Loucy (cell line): ENCODE data around the gene FBLN2.

Source experiments
- H2AFZ ChIP-seq: fragments of 200-600 bp; sonication (generic); 2 replicates; pipeline ENCODE4 v1.6.0; 2016; ENCODE audit warnings: antibody characterized with exemption, mild to moderate bottlenecking, low read length, moderate library complexity
- H3F3A ChIP-seq: fragments of 200-600 bp; 2 replicates; pipeline ENCODE4 v1.6.0; 2016; ENCODE audit warnings: antibody characterized with exemption, low read depth, mild to moderate bottlenecking
- H3K27me3 ChIP-seq: fragments of 200-600 bp; sonication (generic); 2 replicates; pipeline ENCODE4 v1.6.1; 2014; ENCODE audit warnings: low read length, mild to moderate bottlenecking; ENCODE audit not compliant: insufficient read depth, poor library complexity, severe bottlenecking
- H3K36me3 ChIP-seq: fragments of 200-600 bp; sonication (generic); 2 replicates; pipeline ENCODE4 v1.6.1; 2016; ENCODE audit warnings: low read length; ENCODE audit not compliant: insufficient read depth
- H3K4me1 ChIP-seq: fragments of 200-600 bp; sonication (generic); 2 replicates; pipeline ENCODE4 v1.5.1; 2014; ENCODE audit warnings: low read length, mild to moderate bottlenecking; ENCODE audit not compliant: insufficient read depth, poor library complexity, severe bottlenecking
- H3K4me2 ChIP-seq: fragments of 200-600 bp; sonication (generic); 2 replicates; pipeline ENCODE4 v1.6.0; 2014; ENCODE audit warnings: antibody characterized with exemption, low read length, low read depth, mild to moderate bottlenecking; ENCODE audit not compliant: poor library complexity, severe bottlenecking
- H3K4me3 ChIP-seq: fragments of 200-600 bp; sonication (generic); 2 replicates; pipeline ENCODE4 v1.5.1; 2014; ENCODE audit warnings: low read length, mild to moderate bottlenecking, mixed read lengths; ENCODE audit not compliant: poor library complexity, severe bottlenecking
- H3K79me2 ChIP-seq: fragments of 200-600 bp; sonication (generic); 2 replicates; pipeline ENCODE4 v1.6.1; 2014; ENCODE audit warnings: low read length; ENCODE audit not compliant: insufficient read depth
- H3K9ac ChIP-seq: fragments of 200-600 bp; sonication (generic); 2 replicates; pipeline ENCODE4 v1.6.0; 2014; ENCODE audit warnings: mild to moderate bottlenecking, low read depth, low read length, moderate library complexity; ENCODE audit not compliant: poor library complexity, severe bottlenecking
- H3K9me2 ChIP-seq: fragments of 200-600 bp; sonication (generic); replicated peaks from 2 replicates; pipeline ENCODE4 v1.6.1; 2016; ENCODE audit warnings: low read depth, low read length, mixed read lengths
- H3K9me3 ChIP-seq: fragments of 200-600 bp; sonication (generic); 2 replicates; pipeline ENCODE4 v1.6.1; 2014; ENCODE audit warnings: mild to moderate bottlenecking, antibody characterized with exemption, low read length, low read depth; ENCODE audit not compliant: insufficient read depth
- H4K20me1 ChIP-seq: fragments of 200-600 bp; sonication (generic); 2 replicates; pipeline ENCODE4 v1.6.0; 2014; ENCODE audit warnings: antibody characterized with exemption, low read length, mild to moderate bottlenecking; ENCODE audit not compliant: insufficient read depth, poor library complexity, severe bottlenecking
- CTCF ChIP-seq: fragments of 200-600 bp; sonication (generic); conservative IDR thresholded peaks from 2 replicates; pipeline ENCODE4 v1.5.1; 2014; ENCODE audit warnings: mild to moderate bottlenecking, antibody characterized with exemption, low read length
- EZH2phosphoT487 ChIP-seq: fragments of 200-600 bp; IDR thresholded peaks from 2 replicates; pipeline ENCODE4 v1.6.1; 2018; ENCODE audit warnings: antibody characterized with exemption, mild to moderate bottlenecking, moderate library complexity, borderline replicate concordance

The FBLN2 gene

GRCh38 chr3:13636874-13637273, 87.9 kb downstream of the FBLN2 start:
- Histone ChIP-seq H3K4me1 (no peaks in the 10 kb centered on the region), H3K36me3 (no peaks in the 10 kb centered on the region), H4K20me1 (no peaks in the 10 kb centered on the region), H3K9me2 (no peaks in the 10 kb centered on the region), H3K9ac (no peak overlapping the region), H3K4me2 (no peak overlapping the region), H2AFZ (no peak overlapping the region), H3K27me3 (no peaks in the 10 kb centered on the region), H3K4me3 (no peak overlapping the region), H3K9me3 (no peaks in the 10 kb centered on the region), H3K79me2 (no peaks in the 10 kb centered on the region), H3F3A (no peaks in the 10 kb centered on the region)
- TF ChIP-seq EZH2phosphoT487 = no peak
- TF ChIP-seq CTCF = no peak

- TF ChIP-seq EZH2phosphoT487 (no peak), CTCF (no peak)
- H3F3A ChIP-seq = no peaks in the 10 kb centered on the region
- H3K27me3 ChIP-seq = no peaks in the 10 kb centered on the region
Observed at GRCh38 chr3:13637311-13637891, 88.5 kb downstream of the FBLN2 start.

GRCh38 chr3:13637953-13638352, 89.0 kb downstream of the FBLN2 start:
- Histone ChIP-seq H2AFZ (no peak overlapping the region), H3K4me3 (no peak overlapping the region), H3K4me1 (no peaks in the 10 kb centered on the region), H3K4me2 (no peak overlapping the region), H4K20me1 (no peaks in the 10 kb centered on the region), H3K36me3 (no peaks in the 10 kb centered on the region), H3K9ac (no peak overlapping the region), H3K9me2 (no peaks in the 10 kb centered on the region), H3K79me2 (no peaks in the 10 kb centered on the region), H3F3A (no peaks in the 10 kb centered on the region), H3K9me3 (no peaks in the 10 kb centered on the region), H3K27me3 (no peaks in the 10 kb centered on the region)
- TF ChIP-seq CTCF (no peak), EZH2phosphoT487 (no peak)

More at GRCh38 chr3:13637311-13637891, 88.5 kb downstream of the FBLN2 start:
- Histone ChIP-seq H3K4me1 (no peaks in the 10 kb centered on the region), H2AFZ (no peak overlapping the region), H3K36me3 (no peaks in the 10 kb centered on the region), H4K20me1 (no peaks in the 10 kb centered on the region), H3K79me2 (no peaks in the 10 kb centered on the region), H3K4me2 (no peak overlapping the region), H3K4me3 (no peak overlapping the region), H3K9me3 (no peaks in the 10 kb centered on the region), H3K9me2 (no peaks in the 10 kb centered on the region), H3K9ac (no peak overlapping the region)
